Liver (tissue), 9 donors: ENCODE measurements around the gene TMEM108. TPM values are rescaled to one million over a fixed set of nuclear protein-coding genes. Genes with fewer than 3 reads are reported as not detected.
A peak's percentile ranks its signal among the peaks of the same experiment; 100 is the strongest.

ENCODE experiments used
- DNase-seq: peaks from one replicate; pipeline ENCODE4 v3.0.0-alpha.2; 2017; ENCODE audit warnings: low spot score
- H3K27ac ChIP-seq, 2 donors: one replicate each; pipeline ENCODE4 v1.7.0; 2013; ENCODE audit warnings: inconsistent platforms in 2 of 2, low read length in 2 of 2, control low read depth in 1 of 2, low read depth in 1 of 2, mild to moderate bottlenecking in 1 of 2
- H3K27me3 ChIP-seq, 4 donors: one replicate each; pipeline versions ENCODE4 v1.6.1 to v1.7.0; 2013; ENCODE audit warnings: low read length in 3 of 4, inconsistent platforms in 1 of 4, mild to moderate bottlenecking in 1 of 4, moderate library complexity in 1 of 4; ENCODE audit not compliant: control insufficient read depth in 4 of 4, insufficient read depth in 4 of 4
- H3K36me3 ChIP-seq, 4 donors: one replicate each; pipeline versions ENCODE4 v1.6.1 to v1.7.0; 2013; ENCODE audit warnings: low read length in 3 of 4, mild to moderate bottlenecking in 3 of 4, low read depth in 1 of 4, moderate library complexity in 1 of 4; ENCODE audit not compliant: control insufficient read depth in 4 of 4, insufficient read depth in 3 of 4
- H3K4me1 ChIP-seq, 4 donors: one replicate each; pipeline versions ENCODE4 v1.6.1 to v1.7.0; 2013; ENCODE audit warnings: low read length in 3 of 4, mild to moderate bottlenecking in 3 of 4, moderate library complexity in 1 of 4; ENCODE audit not compliant: control insufficient read depth in 4 of 4, insufficient read depth in 4 of 4
- H3K4me3 ChIP-seq, 3 donors: one replicate each; pipeline versions ENCODE4 v1.6.1 to v1.7.0; 2013; ENCODE audit warnings: low read length in 3 of 3, control low read depth in 1 of 3, low read depth in 1 of 3, mild to moderate bottlenecking in 1 of 3
- H3K9ac ChIP-seq, 2 donors: one replicate each; pipeline ENCODE4 v1.7.0; 2013; ENCODE audit warnings: low read length in 2 of 2, mild to moderate bottlenecking in 2 of 2, moderate library complexity in 2 of 2, control low read depth in 1 of 2, low read depth in 1 of 2
- H3K9me3 ChIP-seq, 4 donors: one replicate each; pipeline versions ENCODE4 v1.6.1 to v1.7.0; 2013; ENCODE audit warnings: low read length in 3 of 4; ENCODE audit not compliant: control insufficient read depth in 4 of 4
- EGR1 ChIP-seq, 2 donors: IDR thresholded peaks; 2 replicates each; pipeline ENCODE4 v1.6.1; 2016 to 2018; ENCODE audit warnings: antibody characterized with exemption in 2 of 2, low read depth in 2 of 2
- FOXA1 ChIP-seq: IDR thresholded peaks from 2 replicates; pipeline ENCODE4 v1.6.1; 2016; ENCODE audit warnings: antibody characterized with exemption
- FOXA2 ChIP-seq: IDR thresholded peaks from 2 replicates; pipeline ENCODE4 v1.6.1; 2016; ENCODE audit warnings: antibody characterized with exemption
- GABPA ChIP-seq, 2 donors: IDR thresholded peaks in 1 of 2; conservative IDR thresholded peaks in 1 of 2; 2 replicates each; pipeline ENCODE4 v1.6.1; 2016; ENCODE audit warnings: antibody characterized with exemption in 2 of 2, mild to moderate bottlenecking in 1 of 2, moderate library complexity in 1 of 2
- HNF4A ChIP-seq, 2 donors: conservative IDR thresholded peaks; 2 replicates each; pipeline ENCODE4 v1.6.1; 2016; ENCODE audit warnings: antibody characterized with exemption in 2 of 2, mild to moderate bottlenecking in 2 of 2
- HNF4G ChIP-seq: IDR thresholded peaks from 2 replicates; pipeline ENCODE4 v1.6.1; 2016; ENCODE audit warnings: antibody characterized with exemption
- JUND ChIP-seq, 2 donors: IDR thresholded peaks; 2 replicates each; pipeline ENCODE4 v1.6.1; 2016; ENCODE audit warnings: antibody characterized with exemption in 2 of 2
- NR2F2 ChIP-seq: IDR thresholded peaks from 2 replicates; pipeline ENCODE4 v1.6.1; 2016; ENCODE audit warnings: antibody characterized with exemption
- RAD21 ChIP-seq, 2 donors: IDR thresholded peaks; 2 replicates each; pipeline ENCODE4 v1.6.1; 2016; ENCODE audit warnings: antibody characterized with exemption in 2 of 2, mild to moderate bottlenecking in 2 of 2
- RXRA ChIP-seq, 2 donors: IDR thresholded peaks; 2 replicates each; pipeline ENCODE4 v1.6.1; 2017 to 2018; ENCODE audit warnings: antibody characterized with exemption in 2 of 2, mild to moderate bottlenecking in 1 of 2
- TAF1 ChIP-seq: conservative IDR thresholded peaks from 2 replicates; pipeline ENCODE4 v1.6.1; 2016; ENCODE audit warnings: antibody characterized with exemption, mild to moderate bottlenecking
- YY1 ChIP-seq: IDR thresholded peaks from 2 replicates; pipeline ENCODE4 v1.6.1; 2016; ENCODE audit warnings: antibody characterized with exemption, mild to moderate bottlenecking
- WGBS: extraction: QIAGEN DNeasy Blood & Tissue Kit; methylation state at CpG from one replicate; pipeline ENCODE4 v1.1.7; 2013; 5-methylcytosine and 5-hydroxymethylcytosine counted together
- polyA plus RNA-seq, 2 donors: library from polyadenylated mRNA; stranded (reverse) in 1 of 2; unstranded in 1 of 2; fragments of 200-250 nt in 1 of 2; fragments of >200 nt in 1 of 2; fragmentation: Nextera tagmentation in 1 of 2; extraction: Ambion mirVana in 1 of 2; gene quantifications; one replicate each; pipeline versions ENCODE4 v1.2.1 to v1.2.3, GENCODE V29; 2013 to 2015
- total RNA-seq, 2 donors: library from RNA; depleted of rRNA; stranded (reverse); fragments of >200 nt; gene quantifications; one replicate each; pipeline ENCODE4 v1.2.3, GENCODE V29; 2014
- TF ChIP-seq, protein P1 (sequence below): IDR thresholded peaks from 2 replicates; pipeline ENCODE4 v1.6.1; 2016; ENCODE audit warnings: antibody characterized with exemption
- TF ChIP-seq, protein P2 (sequence below): fragments of 150-350 bp; IDR thresholded peaks from 2 replicates; pipeline ENCODE4 v1.5.1; 2017; ENCODE audit warnings: improper control_type of control experiment, low read depth, low read length; ENCODE audit not compliant: missing input control
- TF ChIP-seq, protein P3 (sequence below): IDR thresholded peaks from 2 replicates; pipeline ENCODE4 v1.6.1; 2016; ENCODE audit warnings: antibody characterized with exemption
- TF ChIP-seq, protein P4 (sequence below): IDR thresholded peaks from 2 replicates; pipeline ENCODE4 v1.6.1; 2016; ENCODE audit warnings: antibody characterized with exemption
- donor health status: healthy.
- donor health status: healthy.
- donor health status: healthy.
- donor health status: healthy.
- donor health status: healthy.

Gene TMEM108
- total and polyA plus RNA-seq, 4 donors: 0.05 to 0.10 TPM; not detected in 2

DNA sequence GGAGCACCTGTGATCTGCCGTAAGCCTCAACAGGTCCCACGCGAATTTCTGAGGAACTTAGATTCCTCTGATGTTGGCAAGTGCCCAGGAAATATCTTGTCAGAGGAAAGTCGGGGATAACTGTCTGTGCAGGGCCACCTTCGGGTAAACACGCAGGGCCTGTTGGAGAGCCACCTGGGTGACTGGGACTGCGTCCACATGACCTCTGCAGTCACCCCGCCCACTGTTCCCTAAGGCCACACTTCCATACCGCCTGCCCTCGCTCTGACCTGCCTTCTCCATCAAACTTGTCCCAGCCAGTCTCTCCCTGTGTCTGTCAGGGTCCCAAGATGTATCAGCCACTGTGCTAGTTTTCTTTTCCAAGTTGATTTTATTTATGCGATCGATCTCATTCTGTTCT lies 390.4 kb downstream of the TMEM108 start:
- Histone ChIP-seq H3K27ac (no peak overlapping the region), H3K36me3 (no peaks in the 10 kb centered on the region), H3K4me1 (peaks cover 0 to 21% (median 12%) of the 10 kb centered on the region in 4 donors), H3K27me3 (no peaks in the 10 kb centered on the region), H3K4me3 (no peak overlapping the region), H3K9me3 (no peaks in the 10 kb centered on the region), H3K9ac (no peak overlapping the region)
- DNase-seq: no peak
- WGBS: 49% methylated on average over 12 of the region's 12 CpGs
- TF ChIP-seq, protein P1, sequence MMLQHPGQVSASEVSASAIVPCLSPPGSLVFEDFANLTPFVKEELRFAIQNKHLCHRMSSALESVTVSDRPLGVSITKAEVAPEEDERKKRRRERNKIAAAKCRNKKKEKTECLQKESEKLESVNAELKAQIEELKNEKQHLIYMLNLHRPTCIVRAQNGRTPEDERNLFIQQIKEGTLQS: no peak
- TF ChIP-seq, protein P2, sequence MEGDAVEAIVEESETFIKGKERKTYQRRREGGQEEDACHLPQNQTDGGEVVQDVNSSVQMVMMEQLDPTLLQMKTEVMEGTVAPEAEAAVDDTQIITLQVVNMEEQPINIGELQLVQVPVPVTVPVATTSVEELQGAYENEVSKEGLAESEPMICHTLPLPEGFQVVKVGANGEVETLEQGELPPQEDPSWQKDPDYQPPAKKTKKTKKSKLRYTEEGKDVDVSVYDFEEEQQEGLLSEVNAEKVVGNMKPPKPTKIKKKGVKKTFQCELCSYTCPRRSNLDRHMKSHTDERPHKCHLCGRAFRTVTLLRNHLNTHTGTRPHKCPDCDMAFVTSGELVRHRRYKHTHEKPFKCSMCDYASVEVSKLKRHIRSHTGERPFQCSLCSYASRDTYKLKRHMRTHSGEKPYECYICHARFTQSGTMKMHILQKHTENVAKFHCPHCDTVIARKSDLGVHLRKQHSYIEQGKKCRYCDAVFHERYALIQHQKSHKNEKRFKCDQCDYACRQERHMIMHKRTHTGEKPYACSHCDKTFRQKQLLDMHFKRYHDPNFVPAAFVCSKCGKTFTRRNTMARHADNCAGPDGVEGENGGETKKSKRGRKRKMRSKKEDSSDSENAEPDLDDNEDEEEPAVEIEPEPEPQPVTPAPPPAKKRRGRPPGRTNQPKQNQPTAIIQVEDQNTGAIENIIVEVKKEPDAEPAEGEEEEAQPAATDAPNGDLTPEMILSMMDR: no peak
- TF ChIP-seq NR2F2: no peak
- peak in 1 of 2 donors; percentile 79 for TF ChIP-seq RXRA (IDR thresholded peaks at IDR 0.05)
- peak in 1 of 2 donors; percentile 31 for TF ChIP-seq HNF4A (conservative IDR thresholded peaks at IDR 0.05)
- no peak for TF ChIP-seq YY1
- TF ChIP-seq JUND (IDR thresholded peaks at IDR 0.05): no peak
- no peak for TF ChIP-seq FOXA1
- TF ChIP-seq GABPA (IDR thresholded peaks at IDR 0.05 in 1 of 2, conservative IDR thresholded peaks at IDR 0.05 in 1 of 2): no peak
- no peak for TF ChIP-seq RAD21 (IDR thresholded peaks at IDR 0.05)

DNA sequence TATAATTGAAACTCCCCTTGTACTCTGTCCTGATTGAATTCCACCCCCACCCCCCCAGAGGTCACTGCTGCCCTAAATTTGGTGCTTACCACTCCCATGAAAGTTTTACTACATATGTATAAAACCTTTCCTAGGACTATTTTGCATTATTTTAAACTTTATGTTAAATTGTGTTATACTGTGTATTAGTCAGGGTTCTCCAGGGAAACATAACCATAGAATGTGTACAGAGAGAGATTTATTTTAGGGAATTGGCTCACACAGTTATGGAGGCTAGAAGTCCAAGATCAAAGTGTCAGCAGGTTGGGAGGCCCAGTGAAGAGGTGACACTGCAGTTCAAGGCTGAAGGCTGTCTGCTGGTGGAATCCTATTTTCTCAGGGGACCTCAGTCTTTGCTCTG lies 390.9 kb downstream of the TMEM108 start:
- Histone ChIP-seq H3K9ac (no peak overlapping the region), H3K27ac (no peak overlapping the region), H3K4me3 (no peak overlapping the region), H3K36me3 (no peaks in the 10 kb centered on the region), H3K27me3 (no peaks in the 10 kb centered on the region), H3K4me1 (peaks cover 0 to 18% (median 11%) of the 10 kb centered on the region in 4 donors), H3K9me3 (no peaks in the 10 kb centered on the region)
- DNase-seq: no peak
- no peak for TF ChIP-seq FOXA1

DNA sequence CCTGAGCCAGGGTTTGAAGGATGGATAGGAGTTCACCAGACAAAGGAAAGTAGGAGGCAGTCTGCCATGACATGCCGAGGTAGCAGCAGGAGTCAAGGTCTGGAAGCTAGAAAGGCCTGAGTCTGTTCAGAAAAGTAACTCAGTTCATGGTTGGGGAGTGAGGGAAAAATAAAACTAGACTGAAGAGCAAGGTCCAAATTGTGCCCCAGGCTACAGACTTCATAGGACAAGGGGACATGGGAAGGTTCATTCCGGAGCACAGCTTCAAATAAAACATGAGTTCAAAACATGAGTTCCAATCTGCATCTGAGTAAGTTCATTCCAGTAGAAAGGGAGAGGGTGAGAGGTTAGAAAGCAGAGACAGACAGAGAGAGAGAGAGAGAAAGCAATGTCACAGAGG lies 401.4 kb downstream of the TMEM108 start:
- TF ChIP-seq HNF4A (conservative IDR thresholded peaks at IDR 0.05) (peak; percentile 51 to 65), RAD21 (IDR thresholded peaks at IDR 0.05) (no peak), RXRA (IDR thresholded peaks at IDR 0.05) (peak in 1 of 2 donors; percentile 33)
- Histone ChIP-seq H3K36me3 (no peaks in the 10 kb centered on the region), H3K27ac (no peak overlapping the region), H3K9me3 (no peaks in the 10 kb centered on the region), H3K4me3 (no peak overlapping the region), H3K27me3 (no peaks in the 10 kb centered on the region), H3K9ac (no peak overlapping the region), H3K4me1 (peaks cover 0 to 9% (median 4%) of the 10 kb centered on the region in 4 donors)
- 61% methylated on average over 2 of the region's 2 CpGs for WGBS
- no peak for DNase-seq

DNA sequence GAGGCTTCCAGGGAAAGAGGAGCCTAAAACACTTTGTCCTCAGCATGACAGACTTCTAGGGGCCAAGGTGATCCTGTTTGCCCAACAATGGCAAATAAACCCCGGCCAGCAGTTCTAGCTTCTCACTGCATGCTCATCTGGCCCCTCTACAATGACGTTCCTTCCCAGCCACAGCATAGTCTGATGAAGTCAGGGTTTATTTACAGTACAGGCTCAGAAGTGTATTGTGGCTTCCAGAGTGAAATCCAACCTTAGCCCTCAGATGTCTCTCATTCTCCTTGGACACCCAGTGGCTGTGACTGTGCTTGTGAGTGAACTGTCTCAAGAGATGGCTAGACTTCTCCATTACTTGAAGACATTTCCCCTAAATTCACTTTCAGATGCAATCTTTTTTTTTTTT lies 402.5 kb downstream of the TMEM108 start:
- 93% methylated on average over 2 of the region's 2 CpGs for WGBS
- H3K4me3 ChIP-seq: no peak overlapping the region
- TF ChIP-seq FOXA2: no peak
- TF ChIP-seq RAD21 (IDR thresholded peaks at IDR 0.05): no peak
- TF ChIP-seq, protein P1: no peak
- TF ChIP-seq, protein P2: no peak
- no peak for TF ChIP-seq JUND (IDR thresholded peaks at IDR 0.05)
- no peak for TF ChIP-seq EGR1 (IDR thresholded peaks at IDR 0.05; ENCODE audit: low read depth in 2 of 2)
- no peak for TF ChIP-seq NR2F2
- TF ChIP-seq TAF1: no peak
- no peak for TF ChIP-seq YY1
- TF ChIP-seq GABPA (IDR thresholded peaks at IDR 0.05 in 1 of 2, conservative IDR thresholded peaks at IDR 0.05 in 1 of 2): no peak
- TF ChIP-seq RXRA (IDR thresholded peaks at IDR 0.05): no peak
- TF ChIP-seq, protein P3, sequence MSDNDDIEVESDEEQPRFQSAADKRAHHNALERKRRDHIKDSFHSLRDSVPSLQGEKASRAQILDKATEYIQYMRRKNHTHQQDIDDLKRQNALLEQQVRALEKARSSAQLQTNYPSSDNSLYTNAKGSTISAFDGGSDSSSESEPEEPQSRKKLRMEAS: no peak
- TF ChIP-seq, protein P4, sequence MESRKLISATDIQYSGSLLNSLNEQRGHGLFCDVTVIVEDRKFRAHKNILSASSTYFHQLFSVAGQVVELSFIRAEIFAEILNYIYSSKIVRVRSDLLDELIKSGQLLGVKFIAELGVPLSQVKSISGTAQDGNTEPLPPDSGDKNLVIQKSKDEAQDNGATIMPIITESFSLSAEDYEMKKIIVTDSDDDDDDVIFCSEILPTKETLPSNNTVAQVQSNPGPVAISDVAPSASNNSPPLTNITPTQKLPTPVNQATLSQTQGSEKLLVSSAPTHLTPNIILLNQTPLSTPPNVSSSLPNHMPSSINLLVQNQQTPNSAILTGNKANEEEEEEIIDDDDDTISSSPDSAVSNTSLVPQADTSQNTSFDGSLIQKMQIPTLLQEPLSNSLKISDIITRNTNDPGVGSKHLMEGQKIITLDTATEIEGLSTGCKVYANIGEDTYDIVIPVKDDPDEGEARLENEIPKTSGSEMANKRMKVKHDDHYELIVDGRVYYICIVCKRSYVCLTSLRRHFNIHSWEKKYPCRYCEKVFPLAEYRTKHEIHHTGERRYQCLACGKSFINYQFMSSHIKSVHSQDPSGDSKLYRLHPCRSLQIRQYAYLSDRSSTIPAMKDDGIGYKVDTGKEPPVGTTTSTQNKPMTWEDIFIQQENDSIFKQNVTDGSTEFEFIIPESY: no peak
- TF ChIP-seq FOXA1: no peak
- TF ChIP-seq HNF4A (conservative IDR thresholded peaks at IDR 0.05): no peak
- no peak for TF ChIP-seq HNF4G

More for the DNA sequence above, 402.5 kb downstream of the TMEM108 start:
- Histone ChIP-seq H3K27ac (no peak overlapping the region), H3K27me3 (no peaks in the 10 kb centered on the region), H3K9ac (no peak overlapping the region), H3K9me3 (no peaks in the 10 kb centered on the region), H3K4me1 (peaks cover 0 to 9% (median 4%) of the 10 kb centered on the region in 4 donors), H3K36me3 (no peaks in the 10 kb centered on the region)
- DNase-seq: no peak
